GM21390 (cell line): ENCODE measurements around the gene CAMSAP1.

Experiments
- ATAC-seq: cut with Tn5 transposase; IDR thresholded peaks from one replicate; pipeline ENCODE4 v1.9.1; 2021; ENCODE audit not compliant: unreplicated experiment

The CAMSAP1 gene

DNA sequence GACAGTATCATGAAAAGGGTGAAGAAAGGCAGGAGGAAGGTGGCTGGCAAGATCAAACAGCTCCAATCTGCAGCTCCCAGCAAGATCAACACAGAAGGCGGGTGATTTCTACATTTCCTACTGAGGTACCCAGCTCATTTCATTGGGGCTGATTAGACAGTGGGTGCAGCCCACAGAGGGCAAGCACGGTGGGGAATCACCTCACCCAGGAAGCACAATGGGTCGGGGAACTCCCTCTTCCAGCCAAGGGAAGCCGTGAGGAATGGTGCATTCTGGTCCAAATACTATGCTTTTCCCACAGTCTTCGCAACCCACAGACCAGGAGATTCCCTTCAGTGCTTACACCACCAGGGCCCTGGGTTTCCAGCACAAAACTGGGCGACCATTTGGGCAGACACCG is 66.8 kb downstream of the CAMSAP1 start:
- no peak for ATAC-seq

DNA sequence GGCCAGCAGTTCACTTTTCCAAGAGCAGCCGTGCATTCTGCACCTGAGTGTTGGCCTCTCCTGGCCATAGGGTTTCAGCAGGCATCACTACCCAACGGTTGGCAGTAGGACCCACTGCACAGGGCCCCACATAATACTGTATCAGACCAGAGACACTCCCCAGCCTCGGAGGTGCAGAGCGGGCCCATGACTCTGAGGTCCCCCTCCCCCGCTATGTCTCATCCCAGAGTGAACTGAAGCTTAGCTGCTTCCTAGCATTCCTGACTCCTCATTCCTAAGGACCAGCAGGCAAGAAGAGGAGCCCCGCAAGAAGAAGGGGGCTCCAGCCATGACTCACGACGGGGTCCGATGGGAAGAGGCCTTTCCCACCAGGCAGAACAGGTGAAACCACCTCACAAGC is 67.2 kb downstream of the CAMSAP1 start:
- ATAC-seq: no peak

DNA sequence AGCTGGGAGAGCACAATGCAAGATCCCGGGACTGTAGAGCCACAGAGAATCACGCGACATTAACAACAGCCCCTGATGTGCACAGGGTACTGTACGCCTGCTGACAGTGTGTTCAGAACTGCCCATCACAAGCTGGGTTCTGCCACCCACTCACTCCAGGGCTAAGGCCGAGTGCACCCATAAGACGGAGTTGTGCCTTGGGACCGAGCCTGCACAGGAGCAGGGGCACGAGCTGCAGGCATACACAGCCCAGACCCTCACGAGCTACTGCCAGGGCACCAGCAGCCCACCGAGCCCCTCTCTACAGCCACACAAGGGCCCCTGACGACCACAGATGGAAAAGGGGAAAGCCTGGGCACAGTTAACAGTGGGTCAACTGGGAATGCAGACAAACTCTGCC is 67.8 kb downstream of the CAMSAP1 start:
- no peak for ATAC-seq

DNA sequence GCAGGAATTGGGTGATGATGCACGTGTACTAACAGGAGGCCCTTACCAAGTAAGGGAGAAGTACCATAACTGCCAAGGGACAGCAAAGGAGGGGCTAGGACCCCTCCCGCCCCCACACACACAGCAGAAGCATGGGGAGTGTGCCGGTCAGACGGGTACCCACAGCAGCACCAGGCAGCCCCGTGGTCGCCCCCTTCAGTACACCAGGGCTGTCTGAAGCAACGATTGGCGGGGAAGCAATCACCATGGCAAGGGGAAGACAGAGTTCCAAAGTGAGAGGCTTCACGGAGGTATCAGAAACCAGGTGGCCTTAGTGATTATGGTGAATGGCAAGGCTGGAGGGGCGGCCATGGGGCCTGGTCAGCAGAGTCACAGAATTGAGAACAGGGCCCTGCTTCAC is 72.2 kb downstream of the CAMSAP1 start:
- no peak for ATAC-seq

DNA sequence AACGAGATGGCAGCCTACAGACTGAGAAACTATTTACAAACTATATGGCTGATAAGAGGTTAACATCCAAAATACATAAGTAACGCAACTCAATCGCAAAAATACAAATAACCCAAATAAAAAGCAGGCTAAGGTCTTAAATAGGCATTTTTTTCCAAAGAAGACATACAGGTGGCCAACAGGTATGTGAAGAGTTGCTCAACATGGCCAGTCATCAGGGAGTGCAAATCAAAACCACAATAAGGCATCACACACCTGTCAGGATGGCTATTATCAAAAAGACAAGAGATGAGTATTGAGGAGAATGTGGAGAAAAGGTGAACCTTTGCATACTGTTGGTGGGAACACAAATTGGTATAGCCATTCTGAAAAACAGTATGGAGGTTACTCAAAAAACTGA is 73.5 kb downstream of the CAMSAP1 start:
- no peak for ATAC-seq

DNA sequence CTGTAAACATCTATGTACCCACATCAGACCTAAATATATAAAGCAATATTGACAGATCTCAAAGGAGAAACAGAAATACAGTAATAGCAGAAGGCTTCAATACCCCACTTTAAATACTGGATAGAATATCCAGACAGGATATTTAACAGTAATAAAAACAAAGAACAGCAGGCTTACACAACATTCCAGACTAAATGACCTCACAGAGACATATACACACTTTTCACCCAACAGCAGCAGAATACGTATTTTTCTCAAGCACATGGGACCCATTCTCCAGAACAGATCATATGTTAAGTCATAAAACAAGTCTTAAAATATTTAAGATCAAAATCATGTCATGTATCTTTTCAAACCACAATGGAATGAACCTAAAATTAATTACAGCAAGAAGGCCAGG is 76.8 kb downstream of the CAMSAP1 start:
- no peak for ATAC-seq

DNA sequence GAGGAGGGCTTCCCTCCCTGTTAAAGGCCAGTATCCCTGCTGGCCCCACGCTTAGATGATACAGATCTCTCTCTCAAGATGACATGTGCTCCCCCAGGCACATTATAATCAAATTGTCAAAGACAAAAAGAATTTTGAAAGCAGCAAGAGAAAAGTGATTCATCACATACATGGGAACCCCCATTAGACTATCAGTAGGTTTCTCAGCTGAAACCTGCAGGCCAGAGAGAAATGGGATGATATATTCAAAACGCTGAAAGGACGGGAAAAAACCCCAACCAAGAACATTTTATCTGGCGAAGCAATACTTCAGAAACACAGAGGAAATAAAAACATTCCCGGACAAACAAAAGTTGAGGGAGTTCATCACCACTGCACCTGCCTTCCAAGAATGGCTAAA is 78.7 kb downstream of the CAMSAP1 start:
- no peak for ATAC-seq

DNA sequence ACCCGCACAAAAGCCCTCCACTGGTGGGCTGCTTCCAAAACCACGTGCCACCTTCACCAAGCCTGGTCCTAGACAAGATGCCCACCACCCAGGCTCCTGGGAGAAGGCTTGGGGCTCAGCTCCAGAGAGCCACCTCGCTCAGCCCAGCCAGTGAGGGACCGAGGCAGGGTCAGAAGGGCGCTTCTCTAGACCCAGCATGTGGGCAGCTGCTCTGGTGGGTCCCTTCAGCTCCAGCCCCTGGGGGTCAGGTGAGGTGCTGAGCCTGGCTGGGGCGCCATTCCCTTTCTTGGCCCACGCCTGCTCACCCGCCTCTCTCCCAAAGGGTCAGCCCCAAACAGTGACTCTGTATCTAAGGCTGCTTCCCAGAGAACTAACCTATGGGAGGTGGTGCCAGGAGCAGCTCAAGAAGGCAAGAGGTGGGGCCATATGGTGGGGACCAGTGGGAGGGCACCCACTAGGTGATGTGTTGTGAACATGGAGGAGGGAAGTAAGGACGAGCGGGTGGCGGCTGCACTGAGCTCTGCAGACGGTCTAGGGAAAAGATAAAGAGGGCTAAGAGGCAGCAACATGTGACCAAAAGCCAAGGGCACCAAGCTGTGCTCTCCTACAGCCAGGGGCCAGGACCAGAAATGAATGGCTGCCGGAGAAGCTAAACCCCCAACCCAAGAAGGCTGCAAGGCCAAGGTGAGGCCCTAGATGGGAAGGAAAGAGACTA is 79.3 kb downstream of the CAMSAP1 start:
- no peak for ATAC-seq

DNA sequence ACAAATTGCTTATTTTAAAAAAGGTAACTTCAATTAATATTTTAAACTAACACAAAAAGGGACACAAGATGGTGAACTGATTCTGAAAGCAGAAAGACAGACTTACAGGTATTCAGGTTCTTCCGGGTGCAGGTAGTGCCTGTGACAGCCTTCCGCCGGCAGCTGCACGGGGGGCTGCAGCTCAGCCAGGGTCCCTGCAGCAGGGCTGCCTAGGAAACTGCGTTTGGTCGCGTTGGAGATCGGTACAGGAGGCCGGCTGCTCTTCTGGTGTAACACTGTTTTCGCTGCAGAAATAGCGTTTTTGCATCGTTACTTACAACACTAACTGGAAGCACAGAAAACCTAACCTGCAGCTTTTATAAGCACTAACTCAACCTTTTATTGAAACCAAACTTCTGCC is 80.0 kb downstream of the CAMSAP1 start:
- no peak for ATAC-seq

DNA sequence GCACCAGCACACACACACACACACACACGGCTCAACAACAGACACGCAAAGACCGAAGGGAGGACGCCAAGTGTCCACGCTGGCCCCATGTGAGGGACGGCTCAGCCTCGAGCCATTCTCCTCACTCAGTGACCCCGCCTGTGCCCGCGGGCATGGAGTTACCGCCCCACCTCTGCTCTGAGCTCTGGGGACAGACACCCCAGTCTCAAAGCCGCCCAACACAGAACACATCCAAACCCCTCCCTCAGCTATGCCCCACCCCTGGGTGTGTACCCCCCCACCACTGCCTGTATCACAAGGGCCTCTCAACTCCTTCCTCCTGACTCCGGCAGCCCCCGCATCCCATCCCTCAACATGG is 81.2 kb downstream of the CAMSAP1 start:
- ATAC-seq: no peak

DNA sequence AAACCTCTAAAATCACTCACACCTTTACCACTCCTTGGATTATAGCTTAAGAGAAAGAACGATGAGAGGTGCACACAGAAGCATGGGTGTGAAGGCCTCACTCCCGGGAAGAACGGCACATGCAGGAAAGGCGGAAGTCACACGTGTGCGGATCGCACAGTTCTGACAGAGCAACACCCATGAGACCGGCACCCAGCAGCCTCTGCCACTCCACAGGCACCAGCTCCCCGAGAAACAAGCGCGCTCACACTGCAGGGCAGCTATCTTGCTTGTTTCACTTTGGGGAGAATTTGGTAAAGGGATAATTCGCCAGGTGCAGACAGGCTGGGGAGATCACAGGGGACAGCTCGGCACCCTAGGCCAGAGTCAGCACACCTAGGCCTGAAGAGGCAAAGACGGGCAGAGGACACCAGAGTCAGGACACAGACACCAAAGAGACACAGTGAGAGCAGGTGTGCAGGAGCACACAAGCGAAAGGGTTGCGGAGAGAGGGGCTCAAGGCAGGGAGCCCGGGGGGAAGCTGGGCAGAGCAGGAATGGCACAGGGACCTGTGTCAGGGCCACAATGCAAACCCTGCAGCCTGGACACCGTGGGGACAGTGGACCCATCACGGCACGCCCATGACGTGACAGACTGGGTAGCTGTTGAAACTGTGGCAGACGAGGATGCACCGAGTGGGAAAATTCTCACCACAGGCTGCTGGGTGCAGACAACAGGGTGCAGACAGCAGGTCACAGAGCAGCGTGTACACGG is 81.7 kb downstream of the CAMSAP1 start:
- no peak for ATAC-seq

DNA sequence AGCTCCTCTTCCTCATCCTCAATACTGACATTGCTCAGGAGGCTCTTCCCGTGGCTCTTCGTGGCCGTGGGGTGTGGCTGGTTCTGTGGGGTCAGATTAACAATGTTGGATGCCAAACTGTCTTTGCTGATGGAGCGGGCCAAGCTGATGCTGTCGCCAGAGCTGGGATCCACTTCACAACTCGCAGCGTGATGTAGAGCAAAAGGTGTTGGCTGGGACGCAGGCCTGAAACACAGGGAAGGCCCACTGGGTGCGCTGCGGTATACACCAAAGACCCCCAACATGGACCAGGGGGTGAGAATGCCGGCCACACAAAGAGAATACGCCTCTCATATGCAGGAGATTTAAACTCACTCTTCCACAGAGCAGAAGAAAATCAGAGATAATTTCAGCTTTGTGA is 84.3 kb downstream of the CAMSAP1 start:
- ATAC-seq: no peak

DNA sequence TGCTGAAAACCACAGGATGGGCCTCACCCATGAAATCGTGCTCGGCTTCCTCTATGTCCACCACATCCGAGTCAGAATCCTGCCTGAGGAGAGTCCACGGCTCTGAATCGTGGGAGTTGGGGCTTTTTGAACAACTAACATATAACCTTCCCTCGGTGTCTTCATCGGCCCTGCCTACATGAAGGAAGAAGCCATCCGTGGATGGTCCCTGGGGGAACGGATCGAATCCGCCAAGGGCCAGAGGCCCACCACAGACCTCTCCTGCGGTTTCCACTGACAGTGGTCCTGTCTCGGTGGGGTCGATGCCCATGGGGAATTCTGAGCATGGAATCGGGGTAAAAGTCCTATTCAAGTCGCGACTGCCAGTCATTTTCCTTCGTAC is 85.0 kb downstream of the CAMSAP1 start:
- ATAC-seq: no peak

DNA sequence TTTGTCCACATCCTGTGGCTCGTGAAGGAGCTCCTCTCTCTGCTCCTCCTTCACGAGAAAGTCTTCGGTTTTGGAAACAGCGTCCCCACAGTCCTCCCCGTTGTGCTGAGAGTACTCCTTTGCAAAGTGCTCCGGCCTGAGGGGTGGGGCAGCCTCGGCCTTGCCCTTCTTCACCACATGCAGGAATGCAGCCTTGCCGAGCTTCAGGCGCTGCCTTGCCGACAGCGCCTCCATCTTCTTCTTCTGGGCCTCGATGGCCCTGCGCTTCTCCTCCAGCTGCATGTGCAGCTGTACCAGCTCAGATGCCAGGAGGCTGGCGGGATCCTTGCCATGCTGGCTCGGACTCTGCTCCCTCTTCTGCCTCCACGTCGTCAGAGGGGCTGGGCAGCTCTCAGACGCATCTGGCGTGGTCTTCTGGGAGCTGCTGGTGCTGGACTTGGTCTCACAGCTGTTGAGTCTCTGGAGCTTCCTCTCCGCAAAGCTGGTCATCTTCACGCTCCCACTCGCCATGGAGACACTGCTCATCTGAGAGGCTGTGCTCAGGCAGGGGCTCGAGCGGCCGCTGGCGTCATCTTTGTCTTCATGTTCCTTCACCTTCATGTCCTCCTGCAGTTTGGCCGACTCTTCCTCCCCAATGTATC is 85.5 kb downstream of the CAMSAP1 start:
- no peak for ATAC-seq

DNA sequence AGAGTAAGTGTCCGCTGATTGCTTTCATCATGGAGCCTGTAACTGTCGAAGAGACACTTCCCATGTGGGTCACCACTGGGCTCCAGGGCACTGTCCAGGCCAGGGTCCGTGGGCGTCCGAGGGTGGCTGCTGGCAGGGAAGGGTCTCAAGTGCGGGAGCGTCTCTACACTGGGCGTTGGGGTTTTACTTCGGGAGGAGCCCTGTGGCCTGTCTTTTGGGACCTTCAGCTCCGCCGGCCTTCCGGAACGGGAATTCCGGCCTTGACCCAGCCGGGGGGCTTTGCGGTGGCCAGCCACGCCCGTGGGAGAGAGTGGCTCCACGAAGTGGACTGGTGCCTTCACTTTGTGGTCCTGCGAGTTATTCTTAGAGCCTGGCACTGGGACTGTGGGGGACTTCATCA is 86.2 kb downstream of the CAMSAP1 start:
- no peak for ATAC-seq

DNA sequence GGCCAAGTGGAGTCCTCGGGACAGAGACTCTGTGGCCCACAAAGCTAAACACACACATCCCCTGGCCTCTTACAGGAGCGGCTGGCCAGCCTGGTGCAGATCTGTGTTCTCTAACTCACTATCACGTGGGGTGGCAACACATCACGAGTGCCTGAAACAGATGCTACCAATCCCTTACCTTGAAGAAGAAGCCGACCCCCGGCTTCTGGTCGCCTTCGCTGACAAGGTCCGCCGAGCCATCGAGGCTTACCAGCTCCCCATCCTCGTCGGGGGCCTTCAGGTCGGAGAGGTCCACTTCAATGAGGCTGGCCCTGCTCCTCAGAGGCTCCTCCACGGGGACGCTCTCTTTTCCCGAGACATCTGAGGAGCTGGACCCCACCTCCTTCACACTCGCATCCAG is 86.7 kb downstream of the CAMSAP1 start:
- no peak for ATAC-seq

DNA sequence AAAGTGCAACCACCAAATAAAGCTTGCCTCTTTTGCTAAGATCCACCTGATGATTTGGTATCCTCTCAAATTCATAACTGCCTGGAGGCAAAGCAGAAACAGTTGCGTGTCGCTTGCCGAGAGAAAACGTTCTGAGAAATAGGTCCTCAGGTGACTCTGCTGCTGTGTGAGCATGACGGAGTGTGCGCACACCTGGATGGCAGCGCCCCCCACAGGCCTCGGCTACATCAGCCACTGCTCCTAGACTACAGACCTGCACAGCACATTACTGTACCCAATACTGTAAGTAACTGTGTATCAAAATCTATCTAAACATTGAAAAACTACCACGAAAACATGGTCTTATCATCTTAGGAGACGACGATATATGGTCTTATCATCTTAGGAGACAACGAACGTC is 87.4 kb downstream of the CAMSAP1 start:
- ATAC-seq: no peak

DNA sequence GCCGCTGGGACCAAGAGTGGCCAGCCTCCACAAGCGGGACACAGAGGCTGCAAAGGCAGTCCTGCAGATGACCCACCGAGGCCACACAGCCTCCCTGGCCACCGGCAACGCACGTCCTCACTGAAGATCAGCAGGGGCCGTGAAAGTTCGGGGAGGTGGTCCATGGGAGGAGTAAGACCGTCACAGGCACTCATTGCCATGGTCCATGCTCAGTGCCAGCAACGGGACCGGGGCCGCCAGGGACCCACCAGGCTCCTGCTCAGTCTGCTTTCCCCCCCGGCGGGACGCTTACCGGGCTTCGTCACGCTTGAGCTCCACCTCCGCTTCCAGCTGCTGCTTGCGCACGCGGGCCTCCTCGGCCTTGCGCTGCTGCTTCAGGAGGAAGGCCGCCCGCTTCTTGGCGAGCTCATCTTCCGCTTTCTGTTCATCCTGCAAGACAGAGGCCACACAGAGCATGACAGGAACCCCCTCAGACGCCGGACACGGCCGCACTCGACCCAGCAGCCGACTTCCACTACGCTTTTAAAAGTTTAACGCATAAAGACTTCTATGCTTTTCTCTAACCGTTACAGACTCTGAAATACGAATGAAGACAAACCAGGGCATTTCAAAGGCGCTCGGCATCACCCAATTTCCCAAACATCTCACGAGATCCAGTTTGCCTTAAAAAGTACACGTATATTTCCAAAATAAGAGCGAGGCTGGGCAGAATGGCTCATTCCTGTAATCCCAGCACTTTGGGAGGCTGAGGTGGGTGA is 88.4 kb downstream of the CAMSAP1 start:
- no peak for ATAC-seq

DNA sequence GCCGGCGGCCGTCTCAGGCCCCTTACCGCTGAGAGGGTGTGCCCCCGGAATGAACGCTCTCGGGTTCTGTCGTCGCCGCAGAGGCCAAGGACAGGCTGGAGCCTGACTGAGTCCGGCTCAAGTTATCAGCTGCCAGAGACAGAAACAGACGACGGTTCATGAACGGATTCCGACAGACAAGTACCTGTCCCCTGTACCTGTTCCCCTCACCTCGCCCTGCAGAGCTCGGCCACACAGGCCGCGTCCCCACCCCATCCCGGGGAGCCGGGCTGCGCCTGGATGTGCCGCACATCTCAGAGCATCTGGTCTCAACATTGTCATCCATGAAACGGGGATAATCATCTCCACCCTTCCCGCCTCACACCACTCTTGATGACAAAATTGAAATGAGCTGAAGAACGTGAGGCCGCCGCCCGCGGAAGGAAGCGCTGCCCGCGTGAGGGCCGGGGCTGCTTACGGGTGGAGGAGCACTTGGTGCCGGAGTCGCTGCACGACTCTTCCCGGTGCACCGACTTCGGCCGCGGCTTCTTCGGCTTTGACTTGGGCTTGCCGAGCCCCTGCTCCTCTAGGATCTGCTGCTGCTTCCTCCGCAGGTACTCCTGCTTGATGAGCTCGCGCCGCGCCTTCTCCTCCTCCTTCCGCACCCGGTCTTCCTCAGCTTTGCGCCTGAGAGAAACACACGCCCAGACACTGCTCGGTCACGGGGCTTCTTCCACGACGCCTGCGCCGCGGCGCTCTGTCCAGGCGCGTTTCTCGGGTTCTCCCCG is 89.2 kb downstream of the CAMSAP1 start:
- ATAC-seq: no peak

DNA sequence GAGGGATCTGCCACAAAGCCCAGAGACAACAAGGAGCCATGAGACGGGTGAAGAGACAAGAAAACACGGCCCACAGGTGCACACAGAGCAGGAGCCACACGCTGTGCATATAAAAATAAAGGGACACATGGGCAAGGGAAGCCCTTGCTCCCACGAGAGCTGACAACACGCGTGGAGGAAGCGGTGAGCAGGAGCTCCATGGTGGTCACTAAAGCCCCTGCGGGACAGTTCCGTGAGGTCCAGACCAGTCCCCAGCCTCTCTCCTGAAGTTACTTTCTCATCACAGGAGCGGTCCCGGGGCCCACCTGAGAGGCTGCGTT is 90.7 kb downstream of the CAMSAP1 start:
- ATAC-seq: no peak
